HEK293 (cell line): ENCODE results near the gene APOC1.

Experiments
- CTCF ChIA-PET: fragments of 350-600 bp; formaldehyde crosslinking; extraction: SDS; loops from one replicate; lab custom pipeline; 2021; ENCODE audit warnings: antibody characterized with exemption; lab: Yijun Ruan, JAX
- POLR2A ChIA-PET: fragments of 300-600 bp; formaldehyde crosslinking; extraction: SDS; loops from one replicate; lab custom pipeline; 2020; ENCODE audit warnings: antibody characterized with exemption, inconsistent platforms; lab: Yijun Ruan, JAX
- H3K27ac ChIP-seq: fragments of 200-500 bp; sonication (Bioruptor generic); 2 replicates; pipeline ENCODE4 v1.5.1; 2014; ENCODE audit warnings: low read depth, low read length, control low read depth, inconsistent platforms; ENCODE audit errors: extremely low read depth
- H3K36me3 ChIP-seq, 2 experiments: fragments of 200-500 bp in 1 of 2; sonication (Bioruptor generic) in 1 of 2; 1 replicate in 1 of 2; 2 replicates in 1 of 2; pipeline ENCODE4 v1.5.1; 2014 to 2017; ENCODE audit warnings: inconsistent platforms in 2 of 2, low read length in 2 of 2; ENCODE audit not compliant: control insufficient read depth in 2 of 2, insufficient read depth in 1 of 2
- H3K4me1 ChIP-seq: fragments of 200-500 bp; sonication (Bioruptor generic); 2 replicates; pipeline ENCODE4 v1.5.1; 2014; ENCODE audit warnings: mild to moderate bottlenecking, low read length, inconsistent platforms; ENCODE audit not compliant: control insufficient read depth, insufficient read depth
- H3K4me3 ChIP-seq: 2 replicates; pipeline ENCODE4 v1.5.1; 2011; ENCODE audit warnings: low read depth, mild to moderate bottlenecking, control low read depth, low read length, moderate library complexity
- H3K9me3 ChIP-seq: fragments of 200-500 bp; sonication (Bioruptor generic); 2 replicates; pipeline ENCODE4 v1.5.1; 2014; ENCODE audit warnings: low read depth, low read length, inconsistent platforms; ENCODE audit not compliant: control insufficient read depth, insufficient read depth
- CTCF ChIP-seq: fragments of 450-650 bp; formaldehyde crosslinking; IDR thresholded peaks from 2 replicates; pipeline ENCODE4 v1.5.1; 2016; ENCODE audit warnings: missing biosample characterization, missing genetic modification characterization
- HOXC10 ChIP-seq: sonication (generic); formaldehyde crosslinking; IDR thresholded peaks from 2 replicates; pipeline ENCODE4 v1.8.1; 2023; ENCODE audit warnings: mild to moderate bottlenecking, missing genetic modification reagents
- HOXD13 ChIP-seq: sonication (generic); formaldehyde crosslinking; IDR thresholded peaks from 2 replicates; pipeline ENCODE4 v1.8.0; 2022; ENCODE audit warnings: missing genetic modification reagents, borderline replicate concordance
- INSM2 ChIP-seq: fragments of 450-650 bp; formaldehyde crosslinking; IDR thresholded peaks from 2 replicates; pipeline ENCODE4 v1.5.1; 2016; ENCODE audit warnings: missing biosample characterization, missing genetic modification characterization
- KLF1 ChIP-seq: fragments of 450-650 bp; formaldehyde crosslinking; IDR thresholded peaks from 2 replicates; pipeline ENCODE4 v1.5.1; 2016; ENCODE audit warnings: missing biosample characterization, missing genetic modification characterization
- MYNN ChIP-seq: fragments of 450-650 bp; formaldehyde crosslinking; IDR thresholded peaks from 2 replicates; pipeline ENCODE4 v1.5.1; 2016; ENCODE audit warnings: missing biosample characterization, missing genetic modification characterization, borderline replicate concordance
- MZF1 ChIP-seq: fragments of 450-650 bp; formaldehyde crosslinking; IDR thresholded peaks from 2 replicates; pipeline ENCODE4 v1.5.1; 2017; ENCODE audit warnings: missing biosample characterization, missing genetic modification characterization, borderline replicate concordance
- PRDM2 ChIP-seq: fragments of 450-650 bp; formaldehyde crosslinking; IDR thresholded peaks from 2 replicates; pipeline ENCODE4 v1.5.1; 2016; ENCODE audit warnings: missing biosample characterization, missing genetic modification characterization, borderline replicate concordance
- SCRT2 ChIP-seq: fragments of 450-650 bp; formaldehyde crosslinking; IDR thresholded peaks from 2 replicates; pipeline ENCODE4 v1.5.1; 2016; ENCODE audit warnings: missing biosample characterization, missing genetic modification characterization
- TRIM28 ChIP-seq: IDR thresholded peaks from 2 replicates; pipeline ENCODE4 v1.6.1; 2011; ENCODE audit warnings: low read length, control low read depth, borderline replicate concordance
- YY1 ChIP-seq: fragments of 450-650 bp; formaldehyde crosslinking; IDR thresholded peaks from 2 replicates; pipeline ENCODE4 v1.5.1; 2018; ENCODE audit warnings: missing biosample characterization, missing genetic modification characterization
- ZEB2 ChIP-seq: fragments of 450-650 bp; formaldehyde crosslinking; IDR thresholded peaks from 2 replicates; pipeline ENCODE4 v1.5.1; 2016; ENCODE audit warnings: missing biosample characterization, missing genetic modification characterization
- ZFHX2 ChIP-seq: fragments of 450-650 bp; formaldehyde crosslinking; conservative IDR thresholded peaks from 2 replicates; pipeline ENCODE4 v1.5.1; 2016; ENCODE audit warnings: missing biosample characterization, missing genetic modification characterization
- ZFP41 ChIP-seq: fragments of 450-650 bp; formaldehyde crosslinking; IDR thresholded peaks from 2 replicates; pipeline ENCODE4 v1.5.1; 2016; ENCODE audit warnings: missing biosample characterization, missing genetic modification characterization, borderline replicate concordance
- ZIC2 ChIP-seq: fragments of 450-650 bp; formaldehyde crosslinking; IDR thresholded peaks from 2 replicates; pipeline ENCODE4 v1.5.1; 2016; ENCODE audit warnings: missing biosample characterization, missing genetic modification characterization
- ZNF169 ChIP-seq: fragments of 450-650 bp; formaldehyde crosslinking; IDR thresholded peaks from 2 replicates; pipeline ENCODE4 v1.5.1; 2016; ENCODE audit warnings: missing biosample characterization, missing genetic modification characterization
- ZNF221 ChIP-seq: fragments of 450-650 bp; formaldehyde crosslinking; IDR thresholded peaks from 2 replicates; pipeline ENCODE4 v1.5.1; 2017; ENCODE audit warnings: missing biosample characterization, missing genetic modification characterization, borderline replicate concordance
- ZNF239 ChIP-seq: fragments of 450-650 bp; formaldehyde crosslinking; IDR thresholded peaks from 2 replicates; pipeline ENCODE4 v1.5.1; 2016; ENCODE audit warnings: missing biosample characterization, missing genetic modification characterization
- ZNF624 ChIP-seq: fragments of 450-650 bp; formaldehyde crosslinking; IDR thresholded peaks from 2 replicates; pipeline ENCODE4 v1.5.1; 2017; ENCODE audit warnings: missing biosample characterization, missing genetic modification characterization
- ZNF639 ChIP-seq: fragments of 450-650 bp; formaldehyde crosslinking; IDR thresholded peaks from 2 replicates; pipeline ENCODE4 v1.5.1; 2016; ENCODE audit warnings: missing biosample characterization, missing genetic modification characterization
- ZNF677 ChIP-seq: fragments of 450-650 bp; IDR thresholded peaks from 2 replicates; pipeline ENCODE4 v1.5.0; 2018; ENCODE audit warnings: missing biosample characterization, mild to moderate bottlenecking, missing genetic modification characterization, moderate library complexity
- ZNF747 ChIP-seq: fragments of 450-650 bp; formaldehyde crosslinking; IDR thresholded peaks from 2 replicates; pipeline ENCODE4 v1.5.1; 2016; ENCODE audit warnings: missing biosample characterization, missing genetic modification characterization

APOC1 gene

GRCh38 chr19:44893332-44894051 lies 20.9 kb upstream of the APOC1 start:
- H3K36me3 ChIP-seq, result peaks cover 45 to 63% of the 10 kb centered on the region in 2 experiments
- POLR2A ChIA-PET, result interaction anchor here (0.6 to 1.1 kb wide), 2 partner anchors 13 to 176 kb away, joined by 3 read pairs; no protein-coding TSS in a partner anchor
- CTCF ChIA-PET, result interaction anchor here (1.4 to 2.7 kb wide), 3 partner anchors 11 to 17 kb away, joined by 6 to 17 read pairs (median 11); partner anchors contain the start of gene APOE
- no peaks in the 10 kb centered on the region for H3K9me3 ChIP-seq
- no peak overlapping the region for H3K27ac ChIP-seq
- H3K4me3 ChIP-seq, result no peak overlapping the region
- TF ChIP-seq TRIM28 (no peak), ZNF221 (tag by site-specific recombination) (no peak), ZFP41 (tag by site-specific recombination) (no peak), HOXD13 (CRISPR knock-in tag) (no peak)
- peaks cover 6% of the 10 kb centered on the region for H3K4me1 ChIP-seq

GRCh38 chr19:44894052-44894400 lies 20.4 kb upstream of the APOC1 start:
- no peak overlapping the region for H3K27ac ChIP-seq
- CTCF ChIA-PET, result interaction anchor here (0.6 to 2.7 kb wide), 4 partner anchors 11 to 1431 kb away, joined by 3 to 17 read pairs (median 5); partner anchors contain the start of genes APOE and NECTIN2

More at GRCh38 chr19:44894052-44894400, 20.4 kb upstream of the APOC1 start:
- no peak for TF ChIP-seq CTCF (tag by site-specific recombination)
- TF ChIP-seq ZFHX2 (tag by site-specific recombination), result no peak
- TF ChIP-seq ZNF747, result no peak
- TF ChIP-seq ZEB2 (tag by site-specific recombination), result no peak
- no peak for TF ChIP-seq INSM2
- no peak for TF ChIP-seq ZNF677 (tag by site-specific recombination)
- TF ChIP-seq ZNF169, result no peak
- no peak for TF ChIP-seq YY1 (tag by site-specific recombination)
- no peak for TF ChIP-seq SCRT2
- TF ChIP-seq ZIC2, result no peak
- TF ChIP-seq ZNF639 (tag by site-specific recombination), result no peak
- TF ChIP-seq HOXC10 (CRISPR knock-in tag), result no peak
- no peak for TF ChIP-seq MZF1 (tag by site-specific recombination)
- no peak for TF ChIP-seq KLF1 (tag by site-specific recombination)
- no peak for TF ChIP-seq MYNN (tag by site-specific recombination)
- TF ChIP-seq PRDM2, result no peak
- no peak for TF ChIP-seq ZNF239 (tag by site-specific recombination)
- TF ChIP-seq ZFP41 (tag by site-specific recombination), result no peak
- no peak for TF ChIP-seq ZNF624 (tag by site-specific recombination)
- TF ChIP-seq, all 188 proteins: peak for 0
- POLR2A ChIA-PET, result interaction anchor here (0.6 kb wide), 1 partner anchor 176 kb away, joined by 3 read pairs; no protein-coding TSS in a partner anchor
- Histone ChIP-seq H3K9me3 (no peaks in the 10 kb centered on the region), H3K4me3 (no peak overlapping the region), H3K36me3 (peaks cover 46 to 63% of the 10 kb centered on the region in 2 experiments), H3K4me1 (peaks cover 6% of the 10 kb centered on the region)
